Mesenchymal stem cell (in vitro differentiated cells and primary cell): ENCODE data around the gene GOT1.

ENCODE experiments used
- DNase-seq: peaks from one replicate; pipeline ENCODE4 v3.0.0-alpha.2; 2013
- H2AFZ ChIP-seq: one replicate; pipeline ENCODE4 v1.6.1; 2013; ENCODE audit warnings: low read depth, mild to moderate bottlenecking, control low read depth, inconsistent platforms, low read length, moderate library complexity
- H2AK5ac ChIP-seq: 2 replicates; pipeline ENCODE4 v1.6.1; 2013; ENCODE audit warnings: low read length, moderate library complexity, mild to moderate bottlenecking, inconsistent platforms; ENCODE audit not compliant: severe bottlenecking
- H2BK120ac ChIP-seq: one replicate; pipeline ENCODE4 v1.6.1; 2013; ENCODE audit warnings: low read depth, mild to moderate bottlenecking, inconsistent platforms, low read length, moderate library complexity
- H2BK12ac ChIP-seq, 2 experiments: one replicate each; pipeline ENCODE4 v1.6.1; 2013; ENCODE audit warnings: inconsistent platforms in 2 of 2, low read length in 2 of 2, mild to moderate bottlenecking in 2 of 2, moderate library complexity in 2 of 2, control low read depth in 1 of 2
- H2BK15ac ChIP-seq: one replicate; pipeline ENCODE4 v1.6.1; 2013; ENCODE audit warnings: mild to moderate bottlenecking, low read depth, inconsistent platforms; ENCODE audit not compliant: poor library complexity, severe bottlenecking
- H2BK5ac ChIP-seq: 2 replicates; pipeline ENCODE4 v1.6.1; 2013; ENCODE audit warnings: low read depth, mild to moderate bottlenecking, low read length, control low read depth, inconsistent platforms; ENCODE audit not compliant: poor library complexity, severe bottlenecking
- H3K14ac ChIP-seq, 2 experiments: one replicate each; pipeline ENCODE4 v1.6.1; 2013; ENCODE audit warnings: inconsistent platforms in 2 of 2, low read length in 2 of 2, control low read depth in 1 of 2, mild to moderate bottlenecking in 1 of 2, moderate library complexity in 1 of 2
- H3K18ac ChIP-seq, 2 experiments: one replicate each; pipeline ENCODE4 v1.6.1; 2013; ENCODE audit warnings: inconsistent platforms in 2 of 2, low read length in 2 of 2, control low read depth in 1 of 2, low read depth in 1 of 2, mild to moderate bottlenecking in 1 of 2
- H3K23ac ChIP-seq, 2 experiments: one replicate each; pipeline ENCODE4 v1.6.1; 2013; ENCODE audit warnings: inconsistent platforms in 2 of 2, low read length in 2 of 2, mild to moderate bottlenecking in 2 of 2, moderate library complexity in 2 of 2, control low read depth in 1 of 2
- H3K27ac ChIP-seq: 2 replicates; pipeline ENCODE4 v1.5.1; 2013; ENCODE audit warnings: mild to moderate bottlenecking, moderate library complexity, low read length, control low read depth, inconsistent platforms; ENCODE audit not compliant: poor library complexity, severe bottlenecking
- H3K27me3 ChIP-seq, 2 experiments: 2 replicates each; pipeline versions ENCODE4 v1.6.1 to v1.7.0; 2013; ENCODE audit warnings: low read length in 2 of 2, mild to moderate bottlenecking in 2 of 2, moderate library complexity in 2 of 2, control low read depth in 1 of 2, inconsistent platforms in 1 of 2; ENCODE audit not compliant: control insufficient read depth in 1 of 2, insufficient read depth in 1 of 2
- H3K36me3 ChIP-seq, 2 experiments: 2 replicates each; pipeline versions ENCODE4 v1.6.1 to v1.7.0; 2013; ENCODE audit warnings: low read length in 2 of 2, control low read depth in 1 of 2, inconsistent platforms in 1 of 2, low read depth in 1 of 2, mild to moderate bottlenecking in 1 of 2; ENCODE audit not compliant: insufficient read depth in 2 of 2, control insufficient read depth in 1 of 2
- H3K4ac ChIP-seq, 2 experiments: one replicate each; pipeline ENCODE4 v1.6.1; 2013; ENCODE audit warnings: inconsistent platforms in 2 of 2, low read length in 2 of 2, mild to moderate bottlenecking in 2 of 2, moderate library complexity in 2 of 2, control low read depth in 1 of 2, low read depth in 1 of 2
- H3K4me1 ChIP-seq: 2 replicates; pipeline ENCODE4 v1.6.1; 2013; ENCODE audit warnings: low read depth, low read length, control low read depth; ENCODE audit not compliant: control insufficient read depth, insufficient read depth
- H3K4me2 ChIP-seq: 2 replicates; pipeline ENCODE4 v1.6.1; 2013; ENCODE audit warnings: low read length, mild to moderate bottlenecking, inconsistent platforms; ENCODE audit not compliant: poor library complexity, severe bottlenecking
- H3K4me3 ChIP-seq, 2 experiments: 2 replicates each; pipeline versions ENCODE4 v1.5.1 to v1.7.0; 2013; ENCODE audit warnings: low read length in 2 of 2, mild to moderate bottlenecking in 2 of 2, control low read depth in 1 of 2, low read depth in 1 of 2; ENCODE audit not compliant: insufficient read depth in 1 of 2
- H3K79me1 ChIP-seq: replicated peaks from 2 replicates; pipeline ENCODE4 v1.6.1; 2013; ENCODE audit warnings: mild to moderate bottlenecking, control low read depth, low read length, inconsistent platforms; ENCODE audit not compliant: poor library complexity, severe bottlenecking
- H3K9ac ChIP-seq: 2 replicates; pipeline ENCODE4 v1.7.0; 2013; ENCODE audit warnings: mild to moderate bottlenecking, low read length, moderate library complexity
- H3K9me3 ChIP-seq: 2 replicates; pipeline ENCODE4 v1.7.0; 2013; ENCODE audit warnings: mild to moderate bottlenecking, low read length; ENCODE audit not compliant: control insufficient read depth
- H4K8ac ChIP-seq: one replicate; pipeline ENCODE4 v1.6.1; 2013; ENCODE audit warnings: inconsistent platforms, mild to moderate bottlenecking, low read length, moderate library complexity
- H4K91ac ChIP-seq: one replicate; pipeline ENCODE4 v1.6.1; 2013; ENCODE audit warnings: mild to moderate bottlenecking, low read length, inconsistent platforms
- WGBS: methylation state at CpG from one replicate; pipeline ENCODE4 v1.1.7; 2013; ENCODE audit warnings: mixed read lengths; 5-methylcytosine and 5-hydroxymethylcytosine counted together

The GOT1 gene

GRCh38 chr10:99444383-99445045, 14.1 kb upstream of the GOT1 start:
- Histone ChIP-seq H3K4me3 (no peak overlapping the region), H3K14ac (no peak overlapping the region), H2BK12ac (peak overlapping the region; percentile 80 to 87), H3K27me3 (peaks cover 30 to 41% of the 10 kb centered on the region in 2 experiments), H3K9ac (no peak overlapping the region), H3K4me1 (no peaks in the 10 kb centered on the region), H2BK120ac (peak overlapping the region; percentile 80), H3K18ac (peak overlapping the region; percentile 55 to 81), H3K23ac (no peak overlapping the region), H3K27ac (no peak overlapping the region), H3K9me3 (no peaks in the 10 kb centered on the region), H4K91ac (peak overlapping the region; percentile 55), H2AFZ (no peak overlapping the region), H2BK15ac (no peak overlapping the region), H3K36me3 (no peaks in the 10 kb centered on the region), H3K79me1 (no peaks in the 10 kb centered on the region), H3K4me2 (no peak overlapping the region), H2BK5ac (no peak overlapping the region), H3K4ac (peak overlapping the region; percentile 44 to 60), H4K8ac (peak overlapping the region; percentile 93), H2AK5ac (no peak overlapping the region)
- peak; percentile 37 for DNase-seq
- WGBS: 53% methylated on average over 15 of the region's 16 CpGs

DNA sequence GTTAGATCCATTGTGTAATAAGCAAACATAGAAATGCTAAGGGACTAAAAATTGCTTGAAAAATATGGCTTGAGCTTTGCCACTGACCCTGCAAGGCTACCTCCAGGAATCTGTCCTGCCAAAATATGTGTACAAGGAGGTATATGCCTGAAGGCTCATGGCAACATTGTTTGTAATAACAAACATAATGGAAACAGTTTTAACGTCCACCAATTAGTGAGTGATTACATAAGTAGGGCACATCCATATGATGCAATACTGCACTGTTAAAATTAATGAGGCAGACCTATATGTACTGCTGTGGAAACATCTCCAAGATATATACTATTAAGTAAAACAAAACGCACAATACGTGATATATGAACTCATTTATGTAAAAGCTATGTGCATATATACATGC, 13.1 kb upstream of the GOT1 start:
- no peak overlapping the region for H2BK15ac ChIP-seq
- H3K23ac ChIP-seq: no peak overlapping the region
- H2BK5ac ChIP-seq: no peak overlapping the region
- H3K4me1 ChIP-seq: no peaks in the 10 kb centered on the region
- no peak overlapping the region for H3K14ac ChIP-seq
- peaks cover 2% of the 10 kb centered on the region for H3K79me1 ChIP-seq
- no peak overlapping the region for H3K4me3 ChIP-seq
- no peaks in the 10 kb centered on the region for H3K9me3 ChIP-seq
- H2AK5ac ChIP-seq: no peak overlapping the region
- H4K8ac ChIP-seq: no peak overlapping the region
- no peak overlapping the region for H2BK120ac ChIP-seq
- H3K9ac ChIP-seq: no peak overlapping the region
- H2BK12ac ChIP-seq: no peak overlapping the region
- H3K27ac ChIP-seq: no peak overlapping the region
- no peak overlapping the region for H4K91ac ChIP-seq
- no peak overlapping the region for H3K4me2 ChIP-seq
- H3K36me3 ChIP-seq: no peaks in the 10 kb centered on the region
- H3K27me3 ChIP-seq: peaks cover 19 to 31% of the 10 kb centered on the region in 2 experiments
- no peak overlapping the region for H3K4ac ChIP-seq
- no peak overlapping the region for H3K18ac ChIP-seq
- no peak overlapping the region for H2AFZ ChIP-seq
- no peak for DNase-seq
- WGBS: no CpG with 5 or more reads among the region's 3 CpGs

DNA sequence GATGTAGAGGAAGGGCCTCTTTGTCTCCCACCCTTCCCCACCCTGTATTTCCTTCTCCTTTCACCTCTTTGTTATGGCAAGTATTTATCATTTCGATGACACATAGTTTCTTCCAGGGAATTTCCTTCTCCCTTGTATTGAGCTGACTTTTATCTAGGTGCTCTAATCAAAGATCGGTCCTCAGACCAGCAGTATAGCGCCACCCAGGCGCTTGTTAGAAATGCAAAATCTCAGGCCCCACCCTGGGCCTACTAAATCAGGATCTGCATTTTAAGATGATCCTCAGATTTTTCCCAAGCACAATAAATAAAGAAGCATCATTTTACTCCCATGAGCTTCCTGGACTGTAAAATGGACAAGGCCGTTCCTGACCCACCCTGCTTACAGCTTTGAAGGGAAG, 12.0 kb upstream of the GOT1 start:
- Histone ChIP-seq H3K18ac (no peak overlapping the region), H3K14ac (no peak overlapping the region), H3K23ac (no peak overlapping the region), H3K9ac (no peak overlapping the region), H4K8ac (no peak overlapping the region), H3K4me3 (no peak overlapping the region), H2BK120ac (no peak overlapping the region), H3K27me3 (peaks cover 14 to 22% of the 10 kb centered on the region in 2 experiments), H3K27ac (no peak overlapping the region), H4K91ac (no peak overlapping the region), H3K4me1 (no peaks in the 10 kb centered on the region), H2AK5ac (no peak overlapping the region), H2BK5ac (no peak overlapping the region), H3K9me3 (no peaks in the 10 kb centered on the region), H2BK12ac (no peak overlapping the region), H2BK15ac (no peak overlapping the region), H3K79me1 (peaks cover 2% of the 10 kb centered on the region), H3K4me2 (no peak overlapping the region), H3K4ac (no peak overlapping the region), H2AFZ (no peak overlapping the region), H3K36me3 (no peaks in the 10 kb centered on the region)
- no peak for DNase-seq
- WGBS: 84% methylated on average over 4 of the region's 5 CpGs

- no peak overlapping the region for H3K4me2 ChIP-seq
These were observed 8.5 kb upstream of the GOT1 start for GRCh38 chr10:99438890-99439289.

More at GRCh38 chr10:99438890-99439289, 8.5 kb upstream of the GOT1 start:
- Histone ChIP-seq H3K4ac (no peak overlapping the region), H2AFZ (no peak overlapping the region), H2AK5ac (no peak overlapping the region), H3K4me1 (no peaks in the 10 kb centered on the region), H2BK15ac (no peak overlapping the region), H3K4me3 (no peak overlapping the region), H2BK120ac (no peak overlapping the region), H3K36me3 (peaks cover 0 to 5% of the 10 kb centered on the region in 2 experiments), H3K23ac (no peak overlapping the region), H3K9ac (no peak overlapping the region), H3K18ac (no peak overlapping the region), H2BK12ac (no peak overlapping the region), H3K27ac (no peak overlapping the region), H3K27me3 (no peaks in the 10 kb centered on the region), H4K91ac (no peak overlapping the region), H2BK5ac (no peak overlapping the region), H4K8ac (no peak overlapping the region), H3K14ac (no peak overlapping the region), H3K79me1 (peaks cover 13% of the 10 kb centered on the region), H3K9me3 (no peaks in the 10 kb centered on the region)
- whole genome bisulfite sequencing: no CpG with 5 or more reads among the region's 2 CpGs
- no peak for DNase-seq
